Measurements from ENCODE around the gene ZC3H7A. TPM values are rescaled to one million over a fixed set of nuclear protein-coding genes. Genes with fewer than 3 reads are reported as not detected.
"Not testable (repeated sequence)": the region's sequence is repeated elsewhere in the genome, so short reads cannot be mapped to it uniquely, and the experiment has no call there.

The ZC3H7A gene
- total RNA-seq, 1 donor from 2014 or later, result 67.5 TPM

DNA sequence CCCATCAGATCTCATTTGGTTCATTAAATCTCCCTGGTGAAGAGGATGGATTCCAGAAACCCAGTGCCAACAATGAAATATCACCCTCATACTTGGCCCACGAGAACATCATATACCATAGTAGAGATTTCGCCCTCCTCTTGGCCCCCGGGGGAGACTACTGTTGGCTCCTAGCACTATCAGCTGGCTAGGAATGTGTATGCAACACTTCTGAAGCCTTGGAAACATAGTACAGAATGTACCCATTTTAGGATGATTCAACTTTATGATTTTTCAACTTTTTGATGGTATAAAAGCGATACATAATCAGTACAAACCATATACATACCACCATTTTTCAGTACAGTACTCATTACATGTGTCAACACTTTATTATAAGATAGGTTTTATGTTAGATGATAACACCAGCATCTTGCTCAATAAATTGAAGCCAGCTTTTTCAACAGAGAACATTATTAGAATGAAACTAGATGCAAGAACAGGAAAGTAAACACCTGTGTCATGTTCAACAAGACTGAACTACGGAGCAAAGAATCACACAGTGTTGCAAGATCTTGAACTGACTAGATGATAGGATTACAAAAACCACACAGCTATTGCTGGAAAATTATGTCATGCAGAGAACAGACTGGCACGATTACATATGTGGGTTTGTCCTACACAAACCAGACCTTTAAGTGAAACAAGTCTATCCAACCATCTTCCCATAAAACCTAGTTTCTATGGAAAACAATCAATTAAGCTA is 37.1 kb upstream of the ZC3H7A start:
- DNase-seq (ENCODE audit: extremely low spot score in 2 of 2), result no peak

DNA sequence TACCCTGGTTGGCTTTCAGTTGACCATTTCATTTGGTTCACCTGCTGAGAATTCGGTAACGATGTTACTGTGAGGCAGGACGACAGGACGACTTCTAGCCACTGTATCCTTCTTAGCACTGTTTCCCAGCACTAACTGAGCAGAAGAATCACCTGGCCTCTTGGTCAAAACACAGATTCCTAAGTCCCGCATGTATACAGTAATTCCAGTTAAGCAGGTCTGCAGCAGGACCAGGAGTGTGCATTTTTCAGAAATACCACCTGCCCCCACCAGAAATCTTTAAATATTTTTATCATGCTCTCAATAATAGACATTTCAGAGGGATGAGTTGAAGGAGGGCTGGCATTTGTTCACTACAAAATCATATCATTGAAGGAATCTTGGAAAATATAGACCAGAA is 31.6 kb upstream of the ZC3H7A start:
- intact Hi-C loops (cut with DNase I), result no loop called here
- DNase-seq (ENCODE audit: extremely low spot score in 2 of 2), result no peak
- Histone ChIP-seq H3K4me1 (no peaks in the 10 kb centered on the region), H3K9me3 (no peaks in the 10 kb centered on the region), H3K36me3 (no peaks in the 10 kb centered on the region), H3K4me3 (no peak overlapping the region), H3K27me3 (no peaks in the 10 kb centered on the region), H3K27ac (no peak overlapping the region)
- TF ChIP-seq POLR2AphosphoS5 (IDR thresholded peaks at IDR 0.05; ENCODE audit: insufficient read depth in 1 of 2, low read depth in 1 of 2), result no peak
- TF ChIP-seq POLR2A (IDR thresholded peaks at IDR 0.05), result no peak
- TF ChIP-seq, protein P1, sequence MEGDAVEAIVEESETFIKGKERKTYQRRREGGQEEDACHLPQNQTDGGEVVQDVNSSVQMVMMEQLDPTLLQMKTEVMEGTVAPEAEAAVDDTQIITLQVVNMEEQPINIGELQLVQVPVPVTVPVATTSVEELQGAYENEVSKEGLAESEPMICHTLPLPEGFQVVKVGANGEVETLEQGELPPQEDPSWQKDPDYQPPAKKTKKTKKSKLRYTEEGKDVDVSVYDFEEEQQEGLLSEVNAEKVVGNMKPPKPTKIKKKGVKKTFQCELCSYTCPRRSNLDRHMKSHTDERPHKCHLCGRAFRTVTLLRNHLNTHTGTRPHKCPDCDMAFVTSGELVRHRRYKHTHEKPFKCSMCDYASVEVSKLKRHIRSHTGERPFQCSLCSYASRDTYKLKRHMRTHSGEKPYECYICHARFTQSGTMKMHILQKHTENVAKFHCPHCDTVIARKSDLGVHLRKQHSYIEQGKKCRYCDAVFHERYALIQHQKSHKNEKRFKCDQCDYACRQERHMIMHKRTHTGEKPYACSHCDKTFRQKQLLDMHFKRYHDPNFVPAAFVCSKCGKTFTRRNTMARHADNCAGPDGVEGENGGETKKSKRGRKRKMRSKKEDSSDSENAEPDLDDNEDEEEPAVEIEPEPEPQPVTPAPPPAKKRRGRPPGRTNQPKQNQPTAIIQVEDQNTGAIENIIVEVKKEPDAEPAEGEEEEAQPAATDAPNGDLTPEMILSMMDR (IDR thresholded peaks at IDR 0.05), result no peak

More for the DNA sequence above, 37.1 kb upstream of the ZC3H7A start:
- Histone ChIP-seq H3K27me3 (no peaks in the 10 kb centered on the region), H3K4me1 (no peaks in the 10 kb centered on the region), H3K27ac (no peak overlapping the region), H3K4me3 (no peak overlapping the region), H3K36me3 (peaks cover 0 to 28% of the 10 kb centered on the region in 2 donors), H3K9me3 (no peaks in the 10 kb centered on the region)
- TF ChIP-seq, protein P1 (IDR thresholded peaks at IDR 0.05), result no peak
- TF ChIP-seq POLR2AphosphoS5 (IDR thresholded peaks at IDR 0.05; ENCODE audit: insufficient read depth in 1 of 2, low read depth in 1 of 2) (no peak), POLR2A (IDR thresholded peaks at IDR 0.05) (no peak)
- intact Hi-C loops (cut with DNase I), result no loop called here

DNA sequence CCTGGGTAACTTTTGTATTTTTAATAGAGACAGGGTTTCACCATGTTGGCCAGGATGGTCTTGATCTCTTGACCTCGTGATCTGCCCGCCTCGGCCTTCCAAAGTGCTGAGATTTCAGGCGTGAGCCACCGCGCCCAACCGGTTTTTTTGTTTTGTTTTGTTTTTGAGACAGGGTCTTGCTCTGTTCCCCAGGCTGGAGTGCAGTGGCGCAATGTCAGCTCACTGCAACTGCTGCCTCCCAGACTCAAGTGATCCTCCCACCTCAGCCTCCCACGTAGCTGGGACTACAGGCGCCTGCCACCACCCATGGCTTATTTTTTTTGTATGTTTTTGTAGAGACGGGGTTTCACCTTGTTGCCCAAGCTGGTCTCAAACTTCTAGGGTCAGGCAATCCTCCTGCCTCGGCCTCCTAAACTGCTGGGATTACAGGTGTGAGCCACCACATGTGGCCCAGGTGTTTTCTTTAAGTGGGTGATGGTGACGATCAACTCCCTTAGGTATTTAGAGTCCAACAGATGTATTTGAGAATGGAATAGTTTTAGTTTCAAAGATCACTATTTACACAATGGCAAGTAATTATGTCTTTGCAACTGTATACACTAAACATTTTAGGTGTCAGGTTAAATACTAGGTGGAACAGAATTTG is 28.6 kb upstream of the ZC3H7A start:
- H3K27me3 ChIP-seq; intact Hi-C loops (cut with DNase I); H3K36me3 ChIP-seq; H3K9me3 ChIP-seq; H3K4me3 ChIP-seq; H3K27ac ChIP-seq; H3K4me1 ChIP-seq; DNase-seq (ENCODE audit: extremely low spot score in 2 of 2): not testable (repeated sequence)

DNA sequence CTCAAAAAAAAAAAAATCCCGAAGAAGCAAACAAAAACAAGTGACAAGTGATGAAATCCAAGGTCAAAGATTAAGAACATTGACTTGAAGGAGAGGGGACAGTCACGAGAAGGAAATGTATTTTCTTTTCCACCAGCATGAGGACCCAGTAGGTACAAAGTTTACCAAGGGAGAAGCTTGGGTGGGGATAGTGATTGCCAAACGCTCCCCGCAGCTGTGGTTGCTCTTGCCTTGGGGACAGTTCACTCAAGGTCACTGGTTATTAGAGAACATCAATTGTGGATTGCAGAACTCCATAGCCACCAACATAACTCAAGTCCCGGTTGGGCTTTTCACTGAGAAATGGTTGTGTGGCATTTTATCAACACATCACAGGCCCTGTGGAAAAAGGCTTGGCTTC is 27.3 kb upstream of the ZC3H7A start:
- intact Hi-C loops (cut with DNase I), result no loop called here
- Histone ChIP-seq H3K36me3 (no peaks in the 10 kb centered on the region), H3K4me3 (no peak overlapping the region), H3K27me3 (no peaks in the 10 kb centered on the region), H3K4me1 (no peaks in the 10 kb centered on the region), H3K27ac (no peak overlapping the region), H3K9me3 (no peaks in the 10 kb centered on the region)
- no peak for DNase-seq (ENCODE audit: extremely low spot score in 2 of 2)
- no peak for TF ChIP-seq POLR2AphosphoS5 (IDR thresholded peaks at IDR 0.05; ENCODE audit: insufficient read depth in 1 of 2, low read depth in 1 of 2)

DNA sequence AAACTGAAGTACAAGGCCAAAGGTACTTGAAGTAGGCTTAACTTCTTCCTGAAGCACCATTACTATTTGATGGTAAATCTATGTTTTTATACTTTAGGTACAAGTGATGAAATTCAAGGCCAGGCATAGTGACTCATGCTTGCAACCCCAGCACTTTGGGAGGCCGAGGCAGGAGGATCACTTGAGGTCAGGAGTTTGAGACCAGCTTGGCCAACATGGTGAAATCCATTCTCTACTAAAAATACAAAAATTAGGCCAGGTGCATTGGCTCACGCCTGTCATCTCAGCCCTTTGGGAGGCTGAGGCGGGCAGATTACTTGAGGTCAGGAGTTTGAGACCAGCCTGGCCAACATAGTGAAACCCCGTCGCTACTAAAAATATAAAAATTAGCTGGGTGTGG is 26.6 kb upstream of the ZC3H7A start:
- H3K9me3 ChIP-seq; DNase-seq (ENCODE audit: extremely low spot score in 2 of 2); H3K27ac ChIP-seq; H3K4me1 ChIP-seq; intact Hi-C loops (cut with DNase I); H3K4me3 ChIP-seq; H3K27me3 ChIP-seq; H3K36me3 ChIP-seq: not testable (repeated sequence)

DNA sequence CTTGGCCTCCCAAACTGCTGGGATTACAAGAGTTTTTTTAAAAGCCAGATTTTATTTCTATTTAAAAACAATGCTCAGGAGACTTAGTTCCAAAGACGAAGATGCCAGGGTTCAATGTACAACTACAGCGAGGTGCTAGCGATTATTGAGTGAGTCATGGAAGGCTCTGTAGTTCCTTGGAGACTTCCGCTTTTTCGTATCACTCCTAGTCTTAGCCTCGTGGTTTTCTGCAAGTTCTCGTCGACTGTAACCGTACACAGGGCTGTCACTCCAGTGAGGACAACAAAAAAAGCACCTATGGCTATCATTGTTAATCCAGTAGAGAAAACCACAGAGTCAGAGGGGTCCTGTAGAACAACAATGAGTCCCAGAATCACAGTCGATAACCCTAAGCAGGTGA is 22.7 kb upstream of the ZC3H7A start:
- intact Hi-C loops (cut with DNase I), result no loop called here
- DNase-seq (ENCODE audit: extremely low spot score in 2 of 2), result no peak
- no peaks in the 10 kb centered on the region for H3K27me3 ChIP-seq

DNA sequence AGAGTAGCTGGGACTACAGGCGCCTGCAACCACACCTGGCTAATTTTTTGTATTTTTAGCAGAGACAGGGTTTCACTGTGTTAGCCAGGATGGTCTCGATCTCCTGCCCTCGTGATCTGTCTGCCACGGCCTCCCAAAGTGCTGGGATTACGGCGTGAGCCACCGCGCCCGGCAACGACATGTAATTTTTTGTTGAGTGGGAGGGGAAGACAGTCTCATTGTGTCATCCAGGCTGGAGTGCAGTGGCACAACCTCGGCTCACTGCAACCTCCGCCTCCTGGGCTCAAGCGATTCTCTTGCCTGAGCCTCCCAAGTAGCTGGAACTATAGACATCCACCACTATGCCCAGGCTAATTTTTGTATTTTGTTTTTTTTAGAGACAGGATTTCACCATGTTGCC is 21.9 kb upstream of the ZC3H7A start:
- H3K36me3 ChIP-seq; H3K4me3 ChIP-seq; DNase-seq (ENCODE audit: extremely low spot score in 2 of 2); H3K4me1 ChIP-seq; intact Hi-C loops (cut with DNase I); H3K9me3 ChIP-seq; H3K27me3 ChIP-seq; H3K27ac ChIP-seq: not testable (repeated sequence)

More for the DNA sequence above, 22.7 kb upstream of the ZC3H7A start:
- no peak overlapping the region for H3K27ac ChIP-seq
- TF ChIP-seq POLR2AphosphoS5 (IDR thresholded peaks at IDR 0.05; ENCODE audit: insufficient read depth in 1 of 2, low read depth in 1 of 2) (no peak), POLR2A (IDR thresholded peaks at IDR 0.05) (no peak)
- TF ChIP-seq, protein P1 (IDR thresholded peaks at IDR 0.05), result no peak
- no peaks in the 10 kb centered on the region for H3K36me3 ChIP-seq
- H3K9me3 ChIP-seq, result no peaks in the 10 kb centered on the region
- H3K4me1 ChIP-seq, result no peaks in the 10 kb centered on the region
- no peak overlapping the region for H3K4me3 ChIP-seq

All from vagina (tissue), 2 donors.